Measurements from ENCODE around the gene TMEM156. TPM values are rescaled to one million over a fixed set of nuclear protein-coding genes. Genes with fewer than 3 reads are reported as not detected.

TMEM156 gene
- 0.16 and 0.17 TPM in 2 replicates for total RNA-seq

GRCh38 chr4:39032218-39033085 lies at the start of gene TMEM156:
Gene TMEM156 (minus strand): TSS chr4:39032409. CDS start chr4:39032313, 96 bp downstream.

GRCh38 chr4:39062094-39062769 lies 30.0 kb upstream of the TMEM156 start, which contains the start of gene KLHL5:
Gene KLHL5 (plus strand): TSS chr4:39062232. CDS start chr4:39062653, 421 bp downstream.

Other genes starting within 250 kb of the TMEM156 start
- not detected in 2 replicates for gene TLR10, start 249.4 kb downstream of the TMEM156 start, total RNA-seq
- 1.6 and 1.7 TPM in 2 replicates for gene TLR1, start 227.6 kb downstream of the TMEM156 start, total RNA-seq
- gene TLR6, start 175.6 kb downstream of the TMEM156 start, total RNA-seq = 0.69 and 0.95 TPM in 2 replicates
- 229 and 375 TPM in 2 replicates for gene FAM114A1, start 164.6 kb downstream of the TMEM156 start, total RNA-seq
- 55.8 and 148 TPM in 2 replicates for gene KLHL5, start 29.8 kb upstream of the TMEM156 start, total RNA-seq
- gene WDR19, start 150.1 kb upstream of the TMEM156 start, total RNA-seq = 30.6 and 41.6 TPM in 2 replicates

All from bronchial smooth muscle cell (primary cell).